Measurements from ENCODE around the gene DIPK1A.

The DIPK1A gene

DNA sequence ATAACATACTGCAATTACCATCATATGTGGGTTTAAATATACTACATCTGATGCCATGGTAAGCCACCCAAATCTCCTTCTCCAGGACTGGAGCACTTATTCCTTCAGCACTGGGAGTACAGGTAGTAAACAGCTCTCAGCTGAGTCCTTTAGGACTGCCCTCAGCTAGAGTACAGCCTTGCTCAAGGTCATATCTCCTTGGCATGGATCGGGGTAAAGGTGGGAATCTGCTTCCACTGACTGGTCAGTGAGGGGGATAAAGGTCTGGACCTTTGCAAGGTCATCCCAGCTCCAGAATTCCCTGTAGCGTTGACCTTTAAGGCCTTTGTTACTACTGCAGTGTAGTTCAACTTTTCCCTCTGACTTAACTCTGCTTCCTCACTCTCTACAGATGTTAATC, 90.7 kb downstream of the DIPK1A start:
- H3K4me3 ChIP-seq (ENCODE audit: low read depth, low read length, poor library complexity, severe bottlenecking), result no peak overlapping the region
- 0 out of 2 replicates have a peak, but pooled peaks cover 1% of the 10 kb centered on the region for H3F3A ChIP-seq (ENCODE audit: insufficient read depth, low read length)
- no peak overlapping the region for H2AFZ ChIP-seq (ENCODE audit: low read length)
- no peak overlapping the region for H3K27ac ChIP-seq (ENCODE audit: low read depth, low read length, poor library complexity, severe bottlenecking)
- no peaks in the 10 kb centered on the region for H3K27me3 ChIP-seq (ENCODE audit: insufficient read depth, low read length)
- no peaks in the 10 kb centered on the region for H4K20me1 ChIP-seq (ENCODE audit: insufficient read depth, low read length)
- no peak for TF ChIP-seq EZH2 (IDR thresholded peaks at IDR 0.05; ENCODE audit: borderline replicate concordance, low read length)
- TF ChIP-seq, protein P1, sequence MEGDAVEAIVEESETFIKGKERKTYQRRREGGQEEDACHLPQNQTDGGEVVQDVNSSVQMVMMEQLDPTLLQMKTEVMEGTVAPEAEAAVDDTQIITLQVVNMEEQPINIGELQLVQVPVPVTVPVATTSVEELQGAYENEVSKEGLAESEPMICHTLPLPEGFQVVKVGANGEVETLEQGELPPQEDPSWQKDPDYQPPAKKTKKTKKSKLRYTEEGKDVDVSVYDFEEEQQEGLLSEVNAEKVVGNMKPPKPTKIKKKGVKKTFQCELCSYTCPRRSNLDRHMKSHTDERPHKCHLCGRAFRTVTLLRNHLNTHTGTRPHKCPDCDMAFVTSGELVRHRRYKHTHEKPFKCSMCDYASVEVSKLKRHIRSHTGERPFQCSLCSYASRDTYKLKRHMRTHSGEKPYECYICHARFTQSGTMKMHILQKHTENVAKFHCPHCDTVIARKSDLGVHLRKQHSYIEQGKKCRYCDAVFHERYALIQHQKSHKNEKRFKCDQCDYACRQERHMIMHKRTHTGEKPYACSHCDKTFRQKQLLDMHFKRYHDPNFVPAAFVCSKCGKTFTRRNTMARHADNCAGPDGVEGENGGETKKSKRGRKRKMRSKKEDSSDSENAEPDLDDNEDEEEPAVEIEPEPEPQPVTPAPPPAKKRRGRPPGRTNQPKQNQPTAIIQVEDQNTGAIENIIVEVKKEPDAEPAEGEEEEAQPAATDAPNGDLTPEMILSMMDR (IDR thresholded peaks at IDR 0.05; ENCODE audit: low read length), result no peak
- peaks cover 8% of the 10 kb centered on the region for H3K9me3 ChIP-seq (ENCODE audit: low read length)
- H3K4me2 ChIP-seq (ENCODE audit: low read length), result no peak overlapping the region
- H3K9me2 ChIP-seq (ENCODE audit: low read depth, low read length), result no peaks in the 10 kb centered on the region
- H3K79me2 ChIP-seq (ENCODE audit: insufficient read depth, low read length), result no peaks in the 10 kb centered on the region
- H3K9ac ChIP-seq (ENCODE audit: low read length), result no peak overlapping the region
- H3K36me3 ChIP-seq (ENCODE audit: insufficient read depth, low read length), result peaks cover 59% of the 10 kb centered on the region
- H3K4me1 ChIP-seq (ENCODE audit: insufficient read depth, low read length, severe bottlenecking), result no peaks in the 10 kb centered on the region

DNA sequence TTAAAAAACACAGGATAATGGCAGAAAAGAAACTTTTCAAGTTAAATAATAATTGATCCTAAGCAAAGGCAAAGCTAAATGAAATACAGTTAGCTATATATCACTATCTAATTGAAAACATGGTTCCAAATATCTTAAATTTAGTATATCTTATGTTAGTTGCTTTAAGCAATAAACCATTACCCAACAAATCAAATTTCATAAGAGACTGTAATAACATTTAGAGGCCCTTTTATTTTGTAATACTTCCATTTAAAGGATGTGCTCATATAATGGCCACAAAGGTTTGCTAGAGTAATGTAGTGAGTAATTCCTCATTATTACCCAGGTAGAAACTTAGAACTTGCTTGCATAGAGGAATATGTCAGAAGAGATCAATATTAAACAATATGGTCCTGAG, 97.1 kb downstream of the DIPK1A start:
- Histone ChIP-seq H3F3A (ENCODE audit: insufficient read depth, low read length) (peaks cover 7% of the 10 kb centered on the region; the same call in 1 of the 2 replicates), H3K9ac (ENCODE audit: low read length) (no peak overlapping the region), H3K9me2 (ENCODE audit: low read depth, low read length) (no peaks in the 10 kb centered on the region)

DNA sequence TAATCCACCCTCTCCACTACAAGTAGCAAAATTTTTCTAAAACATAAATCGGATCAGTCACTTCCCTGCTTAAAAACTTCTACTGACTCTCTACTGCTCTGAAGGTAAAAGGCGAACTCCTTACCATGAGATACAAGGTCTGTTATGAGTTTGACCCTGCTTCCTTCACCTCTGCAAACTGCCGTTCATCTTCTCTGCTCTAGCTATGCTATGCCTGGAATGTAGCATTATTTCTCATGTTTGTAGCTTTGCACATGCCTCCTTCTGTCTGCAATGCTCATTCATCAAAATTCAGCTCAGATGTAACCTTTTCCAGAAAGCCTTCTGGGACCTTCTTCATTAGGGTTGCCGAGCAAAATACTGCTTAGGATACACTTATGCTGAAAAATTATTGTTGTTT, 98.7 kb downstream of the DIPK1A start:
- Histone ChIP-seq H3K4me1 (ENCODE audit: insufficient read depth, low read length, severe bottlenecking) (peaks cover 21% of the 10 kb centered on the region), H3K27ac (ENCODE audit: low read depth, low read length, poor library complexity, severe bottlenecking) (no peak overlapping the region), H3K4me2 (ENCODE audit: low read length) (no peak overlapping the region), H3K9ac (ENCODE audit: low read length) (no peak overlapping the region), H3K79me2 (ENCODE audit: insufficient read depth, low read length) (peaks cover 15% of the 10 kb centered on the region), H3K4me3 (ENCODE audit: low read depth, low read length, poor library complexity, severe bottlenecking) (no peak overlapping the region), H3K9me2 (ENCODE audit: low read depth, low read length) (no peaks in the 10 kb centered on the region), H4K20me1 (ENCODE audit: insufficient read depth, low read length) (no peaks in the 10 kb centered on the region), H3K9me3 (ENCODE audit: low read length) (no peaks in the 10 kb centered on the region), H3K27me3 (ENCODE audit: insufficient read depth, low read length) (no peaks in the 10 kb centered on the region), H2AFZ (ENCODE audit: low read length) (no peak overlapping the region), H3K36me3 (ENCODE audit: insufficient read depth, low read length) (peaks cover 7% of the 10 kb centered on the region; the same call in 1 of the 2 replicates), H3F3A (ENCODE audit: insufficient read depth, low read length) (peaks cover 7% of the 10 kb centered on the region; the same call in 1 of the 2 replicates)
- no peak for TF ChIP-seq EZH2 (IDR thresholded peaks at IDR 0.05; ENCODE audit: borderline replicate concordance, low read length)
- TF ChIP-seq, protein P1 (IDR thresholded peaks at IDR 0.05; ENCODE audit: low read length), result no peak

More for the DNA sequence above, 97.1 kb downstream of the DIPK1A start:
- H3K36me3 ChIP-seq (ENCODE audit: insufficient read depth, low read length), result peaks cover 7% of the 10 kb centered on the region; the same call in 1 of the 2 replicates
- no peaks in the 10 kb centered on the region for H4K20me1 ChIP-seq (ENCODE audit: insufficient read depth, low read length)
- no peak overlapping the region for H3K4me3 ChIP-seq (ENCODE audit: low read depth, low read length, poor library complexity, severe bottlenecking)
- TF ChIP-seq, protein P1 (IDR thresholded peaks at IDR 0.05; ENCODE audit: low read length), result no peak
- TF ChIP-seq EZH2 (IDR thresholded peaks at IDR 0.05; ENCODE audit: borderline replicate concordance, low read length), result no peak
- peaks cover 13% of the 10 kb centered on the region for H3K4me1 ChIP-seq (ENCODE audit: insufficient read depth, low read length, severe bottlenecking)
- H3K27me3 ChIP-seq (ENCODE audit: insufficient read depth, low read length), result no peaks in the 10 kb centered on the region
- H3K4me2 ChIP-seq (ENCODE audit: low read length), result no peak overlapping the region
- H2AFZ ChIP-seq (ENCODE audit: low read length), result no peak overlapping the region
- H3K9me3 ChIP-seq (ENCODE audit: low read length), result no peaks in the 10 kb centered on the region
- no peak overlapping the region for H3K27ac ChIP-seq (ENCODE audit: low read depth, low read length, poor library complexity, severe bottlenecking)
- H3K79me2 ChIP-seq (ENCODE audit: insufficient read depth, low read length), result peaks cover 5% of the 10 kb centered on the region
